A673 (cell line): ENCODE results near the gene LRRC3. TPM values are rescaled to one million over a fixed set of nuclear protein-coding genes. Genes with fewer than 3 reads are reported as not detected.

Experiments used
- BruUV-seq: library from RNA; stranded (reverse); fragments of 400-500 nt; replicated peaks from 2 replicates; lab custom pipeline; 2021; lab: Mats Ljungman, UMichigan
- CTCF ChIA-PET: fragments of 300-600 bp; sonication (Branson Sonifier 250); formaldehyde crosslinking; loops from one replicate; lab custom pipeline; 2022; ENCODE audit warnings: antibody characterized with exemption; lab: Charles Lee
- POLR2A ChIA-PET: fragments of 300-600 bp; sonication (Branson Sonifier 250); formaldehyde crosslinking; loops from one replicate; lab custom pipeline; 2022; ENCODE audit warnings: antibody characterized with exemption; ENCODE audit not compliant: low non-redundant PET; lab: Charles Lee
- DNase-seq: peaks from one replicate; pipeline ENCODE4 v3.0.0-alpha.2; 2015; ENCODE audit warnings: low spot score
- H3K27ac ChIP-seq: fragments of 200-600 bp; sonication (generic); 2 replicates; pipeline ENCODE4 v1.5.1; 2016; ENCODE audit warnings: mixed run types, low read depth, mild to moderate bottlenecking, mixed read lengths, antibody characterized with exemption, low read length; ENCODE audit not compliant: poor library complexity, severe bottlenecking
- H3K27me3 ChIP-seq: fragments of 200-600 bp; sonication (generic); replicated peaks from 2 replicates; pipeline ENCODE4 v1.6.1; 2017; ENCODE audit warnings: mixed run types, low read depth, mild to moderate bottlenecking, mixed read lengths, antibody characterized with exemption, low read length; ENCODE audit not compliant: insufficient read depth, poor library complexity
- H3K36me3 ChIP-seq: fragments of 200-600 bp; sonication (generic); 2 replicates; pipeline ENCODE4 v1.6.1; 2016; ENCODE audit warnings: mixed run types, mild to moderate bottlenecking, mixed read lengths, antibody characterized with exemption, low read length; ENCODE audit not compliant: insufficient read depth, poor library complexity, severe bottlenecking
- H3K4me1 ChIP-seq: fragments of 200-600 bp; sonication (generic); 2 replicates; pipeline ENCODE4 v1.6.1; 2017; ENCODE audit warnings: mixed run types, mild to moderate bottlenecking, mixed read lengths, antibody characterized with exemption, low read length; ENCODE audit not compliant: insufficient read depth, poor library complexity, severe bottlenecking
- H3K4me3 ChIP-seq: fragments of 200-600 bp; sonication (generic); 2 replicates; pipeline ENCODE4 v1.5.1; 2016; ENCODE audit warnings: low read depth, mixed run types, mild to moderate bottlenecking, mixed read lengths, low read length; ENCODE audit not compliant: poor library complexity, severe bottlenecking
- H3K9me3 ChIP-seq: fragments of 200-600 bp; sonication (generic); 2 replicates; pipeline ENCODE4 v1.6.1; 2016; ENCODE audit warnings: mixed run types, low read depth, mild to moderate bottlenecking, mixed read lengths, antibody characterized with exemption, low read length; ENCODE audit not compliant: poor library complexity, severe bottlenecking
- CTCF ChIP-seq: fragments of 300-800, 200-600 bp; sonication (generic); conservative IDR thresholded peaks from 2 replicates; pipeline ENCODE4 v1.5.1; 2017; ENCODE audit warnings: low read depth, mild to moderate bottlenecking, antibody characterized with exemption, low read length, moderate library complexity, mixed read lengths
- EZH2 ChIP-seq: fragments of 200-600 bp; sonication (generic); IDR thresholded peaks from 2 replicates; pipeline ENCODE4 v1.6.1; 2017; ENCODE audit warnings: borderline replicate concordance, low read depth, mild to moderate bottlenecking, mixed read lengths, antibody characterized with exemption, low read length; ENCODE audit not compliant: poor library complexity, severe bottlenecking
- intact Hi-C: fragments of 100-400 bp; cut with micrococcal nuclease; formaldehyde crosslinking; loops from one replicate; pipeline ENCODE4 v1.10.0; 2022; ENCODE audit not compliant: unreplicated experiment
- total RNA-seq: library from RNA; stranded (reverse); gene quantifications from 2 replicates; pipeline ENCODE4 v1.2.3, GENCODE V29; 2021

Gene LRRC3
- total RNA-seq, 1 experiment from 2014 or later: 1.5 TPM

- H3K27ac ChIP-seq: no peak overlapping the region
- no peak overlapping the region for H3K4me3 ChIP-seq
- no peaks in the 10 kb centered on the region for H3K27me3 ChIP-seq
- no peaks in the 10 kb centered on the region for H3K9me3 ChIP-seq
- H3K36me3 ChIP-seq: no peaks in the 10 kb centered on the region
- DNase-seq: no peak
- no peaks in the 10 kb centered on the region for H3K4me1 ChIP-seq
- intact Hi-C loops: no loop called here
- ChIA-PET POLR2A (no interaction called here), CTCF (no interaction called here)
- TF ChIP-seq EZH2 (no peak), CTCF (no peak)
- no TSS peak for BruUV-seq
These were observed 41.6 kb upstream of the LRRC3 start for GRCh38 chr21:44413566-44414290.

- no peak for DNase-seq
- Histone ChIP-seq H3K4me3 (no peak overlapping the region), H3K4me1 (no peaks in the 10 kb centered on the region), H3K36me3 (no peaks in the 10 kb centered on the region), H3K27ac (no peak overlapping the region), H3K27me3 (no peaks in the 10 kb centered on the region), H3K9me3 (no peaks in the 10 kb centered on the region)
- ChIA-PET CTCF (no interaction called here), POLR2A (no interaction called here)
- no TSS peak for BruUV-seq
- intact Hi-C loops: no loop called here
- TF ChIP-seq CTCF: no peak
- no peak for TF ChIP-seq EZH2
These were observed 40.8 kb upstream of the LRRC3 start for GRCh38 chr21:44414291-44415072.

GRCh38 chr21:44415073-44416025 lies 40.0 kb upstream of the LRRC3 start:
- no peak for DNase-seq
- H3K27ac ChIP-seq: no peak overlapping the region
- no peaks in the 10 kb centered on the region for H3K27me3 ChIP-seq
- H3K36me3 ChIP-seq: no peaks in the 10 kb centered on the region
- no TSS peak for BruUV-seq
- H3K9me3 ChIP-seq: no peaks in the 10 kb centered on the region
- POLR2A ChIA-PET: no interaction called here
- CTCF ChIA-PET: no interaction called here
- no peak for TF ChIP-seq CTCF
- TF ChIP-seq EZH2: no peak
- H3K4me3 ChIP-seq: no peak overlapping the region
- intact Hi-C loops: no loop called here
- H3K4me1 ChIP-seq: no peaks in the 10 kb centered on the region
